ENCODE measurements around the gene MB.

MB gene

GRCh38 chr22:35569916-35570315, 47.2 kb downstream of the MB start:
- DNase-seq, result no peak

- DNase-seq, result no peak
These were observed 48.1 kb downstream of the MB start for GRCh38 chr22:35568751-35569739.

GRCh38 chr22:35567351-35568141, 49.6 kb downstream of the MB start:
- no peak for DNase-seq

DNA sequence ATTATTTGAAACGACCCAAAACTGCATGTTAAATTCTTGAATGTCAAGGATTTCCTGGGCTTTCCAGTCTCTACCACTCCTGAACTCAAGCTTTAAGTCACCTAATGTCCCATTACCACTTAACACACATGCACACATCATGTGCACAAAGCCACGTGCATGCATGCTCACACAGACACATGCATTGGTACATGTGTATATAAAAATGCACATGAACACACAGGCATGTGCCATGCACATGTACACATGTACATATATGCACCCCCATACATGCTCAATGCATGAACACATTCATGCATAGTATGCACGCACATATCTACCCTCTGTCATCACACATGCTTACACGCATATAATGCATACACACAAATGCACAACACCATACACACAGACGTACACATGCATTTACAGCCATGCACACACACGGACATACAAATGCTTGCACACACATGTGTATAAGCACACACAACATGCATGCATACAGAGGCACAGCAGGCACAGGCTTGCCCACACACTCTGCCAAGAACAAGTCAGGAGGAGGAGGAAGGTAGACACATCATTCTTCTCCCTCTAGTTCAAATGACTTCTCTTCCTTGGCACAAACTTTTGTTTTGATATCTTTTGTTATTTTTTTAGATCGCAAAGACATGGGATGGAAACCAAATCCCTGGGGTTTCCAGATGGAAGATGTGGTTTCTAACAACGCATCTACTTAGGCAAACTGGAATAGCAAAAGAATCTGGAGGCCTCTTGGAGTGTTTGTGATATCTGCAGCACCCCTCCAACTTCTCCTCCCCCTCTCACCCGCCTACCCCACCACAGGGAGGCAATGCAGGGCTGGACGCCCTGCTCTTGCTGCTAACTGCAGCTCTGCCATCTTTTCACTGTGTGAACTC, 51.9 kb downstream of the MB start:
- DNase-seq, result no peak

- DNase-seq, result no peak
These were observed 53.9 kb downstream of the MB start for GRCh38 chr22:35563211-35563610.

DNA sequence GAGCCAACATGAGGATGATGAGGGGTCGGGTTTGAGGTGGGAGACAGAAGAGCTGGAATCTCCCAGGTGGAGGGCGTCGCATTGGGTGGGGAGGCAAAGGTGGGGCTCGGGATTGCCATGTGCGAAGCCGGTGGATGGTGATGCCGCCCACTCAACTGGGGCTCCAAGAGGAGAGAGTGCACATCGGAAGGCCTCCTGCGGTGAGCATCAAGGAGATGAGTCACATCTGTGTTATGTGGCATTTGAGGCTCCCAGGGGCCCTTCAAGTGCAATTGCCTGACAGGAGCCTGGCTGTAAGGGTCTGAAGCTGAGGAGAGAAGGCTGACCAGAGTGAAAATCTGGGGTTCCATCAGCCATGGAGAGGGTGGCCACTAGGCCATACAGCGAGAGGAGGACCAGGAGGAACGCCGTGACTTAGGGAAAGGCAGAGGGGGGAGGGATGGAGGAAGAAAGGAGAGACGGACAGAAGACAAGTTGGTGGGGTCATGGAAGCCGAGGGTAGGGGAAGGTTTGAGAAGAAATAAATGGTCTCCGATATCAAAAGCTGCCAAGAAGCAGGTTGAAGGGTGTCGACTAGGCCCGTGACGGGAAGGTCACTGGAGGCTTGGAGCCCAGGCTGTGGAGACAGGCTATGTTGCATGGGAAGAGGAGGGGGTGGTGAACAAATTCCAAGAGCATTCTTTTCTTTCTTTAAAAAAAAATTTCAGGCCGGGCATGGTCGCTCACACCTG, 55.2 kb downstream of the MB start:
- no peak for DNase-seq

GRCh38 chr22:35560824-35561223, 56.3 kb downstream of the MB start:
- no peak for DNase-seq

DNA sequence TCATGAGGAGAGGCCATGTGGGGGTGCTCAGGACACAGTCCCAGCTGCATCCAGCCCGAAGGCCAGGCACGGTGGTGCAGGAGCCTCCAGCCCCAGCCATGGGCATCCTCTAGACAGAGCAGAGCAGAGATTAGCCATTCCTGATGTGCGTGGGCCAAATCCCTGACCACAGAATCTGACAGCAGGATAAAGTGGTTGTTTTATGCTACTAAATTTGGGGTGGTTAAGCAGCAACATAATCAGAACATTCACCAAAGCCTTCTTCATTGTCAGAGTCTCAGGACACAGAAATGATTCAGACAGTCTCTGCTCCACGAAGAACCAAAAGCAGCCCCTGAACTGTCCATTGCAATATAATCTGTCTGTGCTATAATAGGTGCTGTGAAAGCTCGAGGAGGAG, 56.8 kb downstream of the MB start:
- no peak for DNase-seq

DNA sequence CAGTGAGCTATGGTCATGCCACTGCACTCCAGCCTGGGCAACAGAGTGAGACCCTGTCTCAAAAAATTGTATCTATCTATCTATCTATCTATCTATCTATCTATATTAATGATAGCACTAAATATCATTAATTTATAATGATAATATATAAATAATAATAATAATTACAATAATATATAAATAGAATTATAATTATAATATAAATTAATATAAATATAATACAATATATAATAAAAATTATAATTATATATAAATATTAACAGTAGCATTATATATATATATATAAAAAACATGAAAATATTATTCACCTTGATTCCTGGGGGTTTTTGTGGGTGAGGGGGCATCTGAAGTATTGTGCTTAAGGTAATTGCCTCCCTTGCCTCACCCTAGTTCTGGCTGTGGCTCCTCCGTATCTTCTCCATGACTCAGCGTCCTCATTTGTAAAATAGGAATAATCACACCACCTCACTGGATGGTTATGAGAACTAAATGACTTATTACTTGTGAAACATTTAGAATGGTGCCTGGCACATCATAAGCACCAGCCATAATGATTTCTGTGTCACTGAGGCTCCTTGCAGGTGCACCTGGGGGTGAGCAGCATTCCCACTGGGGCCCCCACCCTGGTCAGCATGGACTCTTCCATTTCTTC, 57.6 kb downstream of the MB start:
- no peak for DNase-seq

GRCh38 chr22:35558719-35559118, 58.4 kb downstream of the MB start:
- no peak for DNase-seq

DNA sequence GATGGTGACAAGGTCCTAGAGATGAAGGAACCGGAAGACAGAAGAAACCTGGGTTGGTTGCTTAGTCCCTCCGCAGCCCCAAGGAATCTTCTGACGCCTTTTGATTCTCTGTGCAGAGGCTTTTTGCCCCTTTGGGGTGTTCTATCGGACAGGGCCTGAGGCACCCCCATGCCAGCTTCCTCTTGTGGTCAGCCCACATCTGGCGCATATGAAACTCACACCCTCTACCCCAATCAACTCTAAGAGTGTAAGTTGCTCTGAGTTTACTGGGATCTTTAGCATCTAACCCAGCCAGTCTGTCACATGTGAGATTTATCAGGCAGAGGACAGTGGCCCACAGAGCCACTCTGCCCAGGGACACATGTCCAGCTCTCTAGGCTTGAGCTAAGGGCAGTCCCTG, 59.1 kb downstream of the MB start:
- DNase-seq, result no peak
